GM23338 (cell line): ENCODE measurements around the gene WDR38. TPM values are rescaled to one million over a fixed set of nuclear protein-coding genes. Genes with fewer than 3 reads are reported as not detected.
A peak's percentile ranks its signal among the peaks of the same experiment; 100 is the strongest.

ENCODE experiments used
- ATAC-seq: fragments of 200-7000 bp; cut with Tn5 transposase; 3 replicates; pipeline ENCODE4 v1.9.1; 2020
- DNase-seq: peaks from one replicate; pipeline ENCODE4 v3.0.0-alpha.2; 2015; ENCODE audit warnings: low spot score
- H2AFZ ChIP-seq: fragments of 200-600 bp; sonication (generic); 2 replicates; pipeline ENCODE4 v1.8.0; 2016; ENCODE audit warnings: antibody characterized with exemption, mild to moderate bottlenecking, moderate library complexity
- H3F3A ChIP-seq: fragments of 200-600 bp; sonication (generic); replicated peaks from 2 replicates; pipeline ENCODE4 v1.8.0; 2017; ENCODE audit warnings: antibody characterized with exemption, mixed run types, low read depth
- H3K27ac ChIP-seq: fragments of 200-600 bp; sonication (generic); 2 replicates; pipeline ENCODE4 v1.6.1; 2016; ENCODE audit warnings: low read depth
- H3K27me3 ChIP-seq: fragments of 200-600 bp; sonication (generic); 2 replicates; pipeline ENCODE4 v1.8.0; 2016; ENCODE audit warnings: mild to moderate bottlenecking, mixed run types, moderate library complexity; ENCODE audit not compliant: insufficient read depth
- H3K36me3 ChIP-seq: fragments of 200-600 bp; sonication (generic); 2 replicates; pipeline ENCODE4 v1.8.0; 2016; ENCODE audit warnings: mild to moderate bottlenecking; ENCODE audit not compliant: insufficient read depth
- H3K4me1 ChIP-seq: fragments of 200-600 bp; sonication (generic); 2 replicates; pipeline ENCODE4 v1.8.0; 2016; ENCODE audit warnings: mild to moderate bottlenecking, moderate library complexity; ENCODE audit not compliant: insufficient read depth
- H3K4me2 ChIP-seq: fragments of 200-600 bp; sonication (generic); 2 replicates; pipeline ENCODE4 v1.7.1; 2017; ENCODE audit warnings: mixed run types
- H3K4me3 ChIP-seq: fragments of 200-600 bp; sonication (generic); 2 replicates; pipeline ENCODE4 v1.6.1; 2016; ENCODE audit warnings: mixed run types
- H3K79me2 ChIP-seq: fragments of 200-600 bp; sonication (generic); replicated peaks from 2 replicates; pipeline ENCODE4 v1.8.0; 2017; ENCODE audit warnings: mild to moderate bottlenecking; ENCODE audit not compliant: insufficient read depth
- H3K9me2 ChIP-seq: fragments of 200-600 bp; sonication (generic); 2 replicates; pipeline ENCODE4 v1.8.0; 2017; ENCODE audit not compliant: insufficient read depth
- H4K20me1 ChIP-seq: fragments of 200-600 bp; sonication (generic); replicated peaks from 2 replicates; pipeline ENCODE4 v1.8.0; 2017; ENCODE audit warnings: mild to moderate bottlenecking; ENCODE audit not compliant: insufficient read depth
- H3K27ac Mint-ChIP-seq: 2 replicates; pipeline ENCODE4 v1.8.0; 2020; ENCODE audit warnings: inconsistent platforms, mild to moderate bottlenecking, moderate library complexity, mixed read lengths
- H3K27me3 Mint-ChIP-seq: 3 replicates; pipeline ENCODE4 v1.8.0; 2022; ENCODE audit warnings: low read depth, mild to moderate bottlenecking, moderate library complexity, mixed read lengths, inconsistent platforms; ENCODE audit not compliant: insufficient read depth, poor library complexity
- H3K36me3 Mint-ChIP-seq: 3 replicates; pipeline ENCODE4 v1.8.0; 2021; ENCODE audit warnings: low read depth, mild to moderate bottlenecking, inconsistent platforms, moderate library complexity, mixed read lengths
- H3K4me1 Mint-ChIP-seq: 3 replicates; pipeline ENCODE4 v1.8.0; 2020; ENCODE audit warnings: mild to moderate bottlenecking, inconsistent platforms, mixed read lengths
- H3K4me3 Mint-ChIP-seq: 3 replicates; pipeline ENCODE4 v1.8.0; 2021; ENCODE audit warnings: moderate library complexity, mild to moderate bottlenecking, inconsistent platforms, mixed read lengths
- H3K9me3 Mint-ChIP-seq: 3 replicates; pipeline ENCODE4 v1.8.0; 2020; ENCODE audit warnings: moderate library complexity, mild to moderate bottlenecking, inconsistent platforms, mixed read lengths
- CREB1 ChIP-seq: fragments of 250-450 bp; sonication (Bioruptor Pico); IDR thresholded peaks from 2 replicates; pipeline ENCODE4 v1.5.0; 2020; ENCODE audit warnings: low read depth, mild to moderate bottlenecking, moderate library complexity
- EZH2 ChIP-seq: fragments of 200-600 bp; sonication (generic); IDR thresholded peaks from one replicate; pipeline ENCODE4 v1.8.0; 2017; ENCODE audit warnings: antibody characterized with exemption, mild to moderate bottlenecking, low read depth; ENCODE audit not compliant: unreplicated experiment
- EZH2phosphoT487 ChIP-seq: fragments of 200-600 bp; sonication (generic); IDR thresholded peaks from one replicate; pipeline ENCODE4 v1.8.1; 2018; ENCODE audit warnings: antibody characterized with exemption; ENCODE audit not compliant: unreplicated experiment
- JUNB ChIP-seq: IDR thresholded peaks from one replicate; pipeline ENCODE4 v1.6.1; 2016; ENCODE audit warnings: antibody characterized with exemption; ENCODE audit not compliant: unreplicated experiment
- NANOG ChIP-seq: IDR thresholded peaks from 2 replicates; pipeline ENCODE4 v1.6.1; 2016; ENCODE audit warnings: antibody characterized with exemption, borderline replicate concordance
- POLR2AphosphoS5 ChIP-seq: IDR thresholded peaks from 2 replicates; pipeline ENCODE4 v1.6.1; 2016; ENCODE audit warnings: antibody characterized with exemption, low read depth
- STAT1 ChIP-seq: IDR thresholded peaks from one replicate; pipeline ENCODE4 v1.6.1; 2016; ENCODE audit warnings: antibody characterized with exemption; ENCODE audit not compliant: unreplicated experiment
- ZNF114 ChIP-seq: fragments of 250-450 bp; sonication (Bioruptor Pico); IDR thresholded peaks from 2 replicates; pipeline ENCODE4 v1.5.0; 2020; ENCODE audit warnings: mild to moderate bottlenecking, moderate library complexity
- ZNF331 ChIP-seq: fragments of 250-450 bp; sonication (Bioruptor Pico); IDR thresholded peaks from 2 replicates; pipeline ENCODE4 v1.5.0; 2020; ENCODE audit warnings: low read depth, mild to moderate bottlenecking, moderate library complexity
- polyA plus RNA-seq: library from polyadenylated mRNA; unstranded; fragments of >200 nt; fragmentation: Nextera tagmentation; extraction: Ambion mirVana; gene quantifications from 2 replicates; pipeline ENCODE4 v1.2.1, GENCODE V29; 2016
- total RNA-seq: library from RNA; depleted of rRNA; stranded (reverse); fragments of >200 nt; shearing (Covaris generic); gene quantifications from 2 replicates; pipeline ENCODE4 v1.2.3, GENCODE V29; 2014
- TF ChIP-seq, protein P1 (sequence below): fragments of 250-450 bp; sonication (Bioruptor Pico); IDR thresholded peaks from 2 replicates; pipeline ENCODE4 v1.5.0; 2020; ENCODE audit warnings: mild to moderate bottlenecking, moderate library complexity
- TF ChIP-seq, protein P2 (sequence below), 2 experiments: fragments of 200-600 bp in 1 of 2; sonication (generic) in 1 of 2; conservative IDR thresholded peaks; 2 replicates each; pipeline versions ENCODE4 v1.5.1 to v1.6.1; 2016 to 2017; ENCODE audit warnings: antibody characterized with exemption in 2 of 2, low read depth in 2 of 2, mild to moderate bottlenecking in 2 of 2, moderate library complexity in 1 of 2
- TF ChIP-seq, protein P3 (sequence below): IDR thresholded peaks from 2 replicates; pipeline ENCODE4 v1.6.1; 2016; ENCODE audit warnings: antibody characterized with exemption
- TF ChIP-seq, protein P4 (sequence below): IDR thresholded peaks from one replicate; pipeline ENCODE4 v1.6.1; 2018; ENCODE audit warnings: antibody characterized with exemption; ENCODE audit not compliant: unreplicated experiment

WDR38 gene
- total and polyA plus RNA-seq, 2 experiments from 2014 or later = not detected

DNA sequence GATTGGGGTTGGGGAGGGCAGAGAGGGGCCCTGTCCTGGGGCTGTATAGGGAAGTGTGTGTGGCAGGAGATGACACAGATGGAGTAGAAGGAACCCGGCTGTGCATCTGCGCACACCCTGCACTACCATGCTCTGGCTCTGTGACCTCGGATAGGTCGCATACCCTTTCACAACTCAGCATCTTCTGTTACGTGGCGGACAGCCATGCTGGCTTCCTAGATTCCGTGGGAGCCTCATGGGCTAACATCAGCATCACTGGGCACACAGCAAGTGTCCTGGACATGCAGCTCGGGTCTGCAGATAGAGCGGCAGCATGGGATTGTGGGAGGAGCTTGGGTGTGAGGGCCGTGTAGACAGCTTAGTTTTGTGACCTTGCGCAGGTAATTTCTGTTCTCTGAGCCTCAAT, 17.9 kb downstream of the WDR38 start:
- peaks cover 47% of the 10 kb centered on the region for H3K4me1 Mint-ChIP-seq
- no peaks in the 10 kb centered on the region for H3K9me3 Mint-ChIP-seq
- H2AFZ ChIP-seq = no peak overlapping the region
- TF ChIP-seq JUNB = no peak
- TF ChIP-seq STAT1 = no peak
- TF ChIP-seq EZH2phosphoT487 = no peak
- TF ChIP-seq, protein P1, sequence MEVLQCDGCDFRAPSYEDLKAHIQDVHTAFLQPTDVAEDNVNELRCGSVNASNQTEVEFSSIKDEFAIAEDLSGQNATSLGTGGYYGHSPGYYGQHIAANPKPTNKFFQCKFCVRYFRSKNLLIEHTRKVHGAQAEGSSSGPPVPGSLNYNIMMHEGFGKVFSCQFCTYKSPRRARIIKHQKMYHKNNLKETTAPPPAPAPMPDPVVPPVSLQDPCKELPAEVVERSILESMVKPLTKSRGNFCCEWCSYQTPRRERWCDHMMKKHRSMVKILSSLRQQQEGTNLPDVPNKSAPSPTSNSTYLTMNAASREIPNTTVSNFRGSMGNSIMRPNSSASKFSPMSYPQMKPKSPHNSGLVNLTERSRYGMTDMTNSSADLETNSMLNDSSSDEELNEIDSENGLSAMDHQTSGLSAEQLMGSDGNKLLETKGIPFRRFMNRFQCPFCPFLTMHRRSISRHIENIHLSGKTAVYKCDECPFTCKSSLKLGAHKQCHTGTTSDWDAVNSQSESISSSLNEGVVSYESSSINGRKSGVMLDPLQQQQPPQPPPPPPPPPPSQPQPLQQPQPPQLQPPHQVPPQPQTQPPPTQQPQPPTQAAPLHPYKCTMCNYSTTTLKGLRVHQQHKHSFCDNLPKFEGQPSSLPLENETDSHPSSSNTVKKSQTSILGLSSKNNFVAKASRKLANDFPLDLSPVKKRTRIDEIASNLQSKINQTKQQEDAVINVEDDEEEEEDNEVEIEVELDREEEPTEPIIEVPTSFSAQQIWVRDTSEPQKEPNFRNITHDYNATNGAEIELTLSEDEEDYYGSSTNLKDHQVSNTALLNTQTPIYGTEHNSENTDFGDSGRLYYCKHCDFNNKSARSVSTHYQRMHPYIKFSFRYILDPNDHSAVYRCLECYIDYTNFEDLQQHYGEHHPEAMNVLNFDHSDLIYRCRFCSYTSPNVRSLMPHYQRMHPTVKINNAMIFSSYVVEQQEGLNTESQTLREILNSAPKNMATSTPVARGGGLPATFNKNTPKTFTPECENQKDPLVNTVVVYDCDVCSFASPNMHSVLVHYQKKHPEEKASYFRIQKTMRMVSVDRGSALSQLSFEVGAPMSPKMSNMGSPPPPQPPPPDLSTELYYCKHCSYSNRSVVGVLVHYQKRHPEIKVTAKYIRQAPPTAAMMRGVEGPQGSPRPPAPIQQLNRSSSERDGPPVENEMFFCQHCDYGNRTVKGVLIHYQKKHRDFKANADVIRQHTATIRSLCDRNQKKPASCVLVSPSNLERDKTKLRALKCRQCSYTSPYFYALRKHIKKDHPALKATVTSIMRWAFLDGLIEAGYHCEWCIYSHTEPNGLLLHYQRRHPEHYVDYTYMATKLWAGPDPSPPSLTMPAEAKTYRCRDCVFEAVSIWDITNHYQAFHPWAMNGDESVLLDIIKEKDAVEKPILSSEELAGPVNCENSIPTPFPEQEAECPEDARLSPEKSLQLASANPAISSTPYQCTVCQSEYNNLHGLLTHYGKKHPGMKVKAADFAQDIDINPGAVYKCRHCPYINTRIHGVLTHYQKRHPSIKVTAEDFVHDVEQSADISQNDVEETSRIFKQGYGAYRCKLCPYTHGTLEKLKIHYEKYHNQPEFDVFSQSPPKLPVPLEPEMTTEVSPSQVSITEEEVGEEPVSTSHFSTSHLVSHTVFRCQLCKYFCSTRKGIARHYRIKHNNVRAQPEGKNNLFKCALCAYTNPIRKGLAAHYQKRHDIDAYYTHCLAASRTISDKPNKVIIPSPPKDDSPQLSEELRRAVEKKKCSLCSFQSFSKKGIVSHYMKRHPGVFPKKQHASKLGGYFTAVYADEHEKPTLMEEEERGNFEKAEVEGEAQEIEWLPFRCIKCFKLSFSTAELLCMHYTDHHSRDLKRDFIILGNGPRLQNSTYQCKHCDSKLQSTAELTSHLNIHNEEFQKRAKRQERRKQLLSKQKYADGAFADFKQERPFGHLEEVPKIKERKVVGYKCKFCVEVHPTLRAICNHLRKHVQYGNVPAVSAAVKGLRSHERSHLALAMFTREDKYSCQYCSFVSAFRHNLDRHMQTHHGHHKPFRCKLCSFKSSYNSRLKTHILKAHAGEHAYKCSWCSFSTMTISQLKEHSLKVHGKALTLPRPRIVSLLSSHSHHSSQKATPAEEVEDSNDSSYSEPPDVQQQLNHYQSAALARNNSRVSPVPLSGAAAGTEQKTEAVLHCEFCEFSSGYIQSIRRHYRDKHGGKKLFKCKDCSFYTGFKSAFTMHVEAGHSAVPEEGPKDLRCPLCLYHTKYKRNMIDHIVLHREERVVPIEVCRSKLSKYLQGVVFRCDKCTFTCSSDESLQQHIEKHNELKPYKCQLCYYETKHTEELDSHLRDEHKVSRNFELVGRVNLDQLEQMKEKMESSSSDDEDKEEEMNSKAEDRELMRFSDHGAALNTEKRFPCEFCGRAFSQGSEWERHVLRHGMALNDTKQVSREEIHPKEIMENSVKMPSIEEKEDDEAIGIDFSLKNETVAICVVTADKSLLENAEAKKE (CRISPR knock-in tag) = no peak
- TF ChIP-seq NANOG = no peak
- TF ChIP-seq ZNF114 (CRISPR knock-in tag) = no peak
- TF ChIP-seq POLR2AphosphoS5 = no peak
- no peak for TF ChIP-seq EZH2
- TF ChIP-seq, protein P2, sequence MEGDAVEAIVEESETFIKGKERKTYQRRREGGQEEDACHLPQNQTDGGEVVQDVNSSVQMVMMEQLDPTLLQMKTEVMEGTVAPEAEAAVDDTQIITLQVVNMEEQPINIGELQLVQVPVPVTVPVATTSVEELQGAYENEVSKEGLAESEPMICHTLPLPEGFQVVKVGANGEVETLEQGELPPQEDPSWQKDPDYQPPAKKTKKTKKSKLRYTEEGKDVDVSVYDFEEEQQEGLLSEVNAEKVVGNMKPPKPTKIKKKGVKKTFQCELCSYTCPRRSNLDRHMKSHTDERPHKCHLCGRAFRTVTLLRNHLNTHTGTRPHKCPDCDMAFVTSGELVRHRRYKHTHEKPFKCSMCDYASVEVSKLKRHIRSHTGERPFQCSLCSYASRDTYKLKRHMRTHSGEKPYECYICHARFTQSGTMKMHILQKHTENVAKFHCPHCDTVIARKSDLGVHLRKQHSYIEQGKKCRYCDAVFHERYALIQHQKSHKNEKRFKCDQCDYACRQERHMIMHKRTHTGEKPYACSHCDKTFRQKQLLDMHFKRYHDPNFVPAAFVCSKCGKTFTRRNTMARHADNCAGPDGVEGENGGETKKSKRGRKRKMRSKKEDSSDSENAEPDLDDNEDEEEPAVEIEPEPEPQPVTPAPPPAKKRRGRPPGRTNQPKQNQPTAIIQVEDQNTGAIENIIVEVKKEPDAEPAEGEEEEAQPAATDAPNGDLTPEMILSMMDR (conservative IDR thresholded peaks at IDR 0.05; ENCODE audit: low read depth in 2 of 2) = no peak
- TF ChIP-seq, protein P3, sequence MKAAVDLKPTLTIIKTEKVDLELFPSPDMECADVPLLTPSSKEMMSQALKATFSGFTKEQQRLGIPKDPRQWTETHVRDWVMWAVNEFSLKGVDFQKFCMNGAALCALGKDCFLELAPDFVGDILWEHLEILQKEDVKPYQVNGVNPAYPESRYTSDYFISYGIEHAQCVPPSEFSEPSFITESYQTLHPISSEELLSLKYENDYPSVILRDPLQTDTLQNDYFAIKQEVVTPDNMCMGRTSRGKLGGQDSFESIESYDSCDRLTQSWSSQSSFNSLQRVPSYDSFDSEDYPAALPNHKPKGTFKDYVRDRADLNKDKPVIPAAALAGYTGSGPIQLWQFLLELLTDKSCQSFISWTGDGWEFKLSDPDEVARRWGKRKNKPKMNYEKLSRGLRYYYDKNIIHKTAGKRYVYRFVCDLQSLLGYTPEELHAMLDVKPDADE = no peak
- no peak for TF ChIP-seq ZNF331 (CRISPR knock-in tag)
- TF ChIP-seq, protein P4, sequence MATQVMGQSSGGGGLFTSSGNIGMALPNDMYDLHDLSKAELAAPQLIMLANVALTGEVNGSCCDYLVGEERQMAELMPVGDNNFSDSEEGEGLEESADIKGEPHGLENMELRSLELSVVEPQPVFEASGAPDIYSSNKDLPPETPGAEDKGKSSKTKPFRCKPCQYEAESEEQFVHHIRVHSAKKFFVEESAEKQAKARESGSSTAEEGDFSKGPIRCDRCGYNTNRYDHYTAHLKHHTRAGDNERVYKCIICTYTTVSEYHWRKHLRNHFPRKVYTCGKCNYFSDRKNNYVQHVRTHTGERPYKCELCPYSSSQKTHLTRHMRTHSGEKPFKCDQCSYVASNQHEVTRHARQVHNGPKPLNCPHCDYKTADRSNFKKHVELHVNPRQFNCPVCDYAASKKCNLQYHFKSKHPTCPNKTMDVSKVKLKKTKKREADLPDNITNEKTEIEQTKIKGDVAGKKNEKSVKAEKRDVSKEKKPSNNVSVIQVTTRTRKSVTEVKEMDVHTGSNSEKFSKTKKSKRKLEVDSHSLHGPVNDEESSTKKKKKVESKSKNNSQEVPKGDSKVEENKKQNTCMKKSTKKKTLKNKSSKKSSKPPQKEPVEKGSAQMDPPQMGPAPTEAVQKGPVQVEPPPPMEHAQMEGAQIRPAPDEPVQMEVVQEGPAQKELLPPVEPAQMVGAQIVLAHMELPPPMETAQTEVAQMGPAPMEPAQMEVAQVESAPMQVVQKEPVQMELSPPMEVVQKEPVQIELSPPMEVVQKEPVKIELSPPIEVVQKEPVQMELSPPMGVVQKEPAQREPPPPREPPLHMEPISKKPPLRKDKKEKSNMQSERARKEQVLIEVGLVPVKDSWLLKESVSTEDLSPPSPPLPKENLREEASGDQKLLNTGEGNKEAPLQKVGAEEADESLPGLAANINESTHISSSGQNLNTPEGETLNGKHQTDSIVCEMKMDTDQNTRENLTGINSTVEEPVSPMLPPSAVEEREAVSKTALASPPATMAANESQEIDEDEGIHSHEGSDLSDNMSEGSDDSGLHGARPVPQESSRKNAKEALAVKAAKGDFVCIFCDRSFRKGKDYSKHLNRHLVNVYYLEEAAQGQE = no peak
- no peak for TF ChIP-seq CREB1 (CRISPR knock-in tag)
- peak overlapping the region; percentile 13; the same call in 1 of the 2 replicates for H3K27ac Mint-ChIP-seq
- no peaks in the 10 kb centered on the region; the same call in 1 of the 2 replicates for H3K36me3 ChIP-seq
- no peak for ATAC-seq
- peaks cover 33% of the 10 kb centered on the region for H3K4me1 ChIP-seq
- DNase-seq = no peak
- H3K4me2 ChIP-seq = peak overlapping the region; percentile 98
- H3K9me2 ChIP-seq = no peaks in the 10 kb centered on the region
- H3K79me2 ChIP-seq = peaks cover 75% of the 10 kb centered on the region
- peak overlapping the region; percentile 86; the same call in 1 of the 2 replicates for H3K27ac ChIP-seq
- no peaks in the 10 kb centered on the region for H3K27me3 ChIP-seq
- peaks cover 14% of the 10 kb centered on the region for H3K27me3 Mint-ChIP-seq
- peaks cover 47% of the 10 kb centered on the region for H3K36me3 Mint-ChIP-seq
- peak overlapping the region; percentile 94 for H3K4me3 Mint-ChIP-seq
- H4K20me1 ChIP-seq = peaks cover 54% of the 10 kb centered on the region
- peaks cover 15% of the 10 kb centered on the region for H3F3A ChIP-seq
- peak overlapping the region; percentile 99 for H3K4me3 ChIP-seq
